Thoracic aorta (tissue), 2 donors: ENCODE results near the gene KCNIP4. TPM values are rescaled to one million over a fixed set of nuclear protein-coding genes. Genes with fewer than 3 reads are reported as not detected.

Experiments used
- ATAC-seq: fragments of 150-250 bp; one replicate; pipeline ENCODE4 v1.8.0; 2017; ENCODE audit warnings: low read depth; ENCODE audit not compliant: insufficient number of reproducible peaks, low FRiP score
- DNase-seq: peaks from one replicate; pipeline ENCODE4 v3.0.0-alpha.2; 2020; ENCODE audit warnings: low spot score
- H3K27ac ChIP-seq, 2 donors: fragments of 200-600 bp; sonication (generic); 1 replicate in 1 of 2; 2 replicates in 1 of 2; pipeline ENCODE4 v1.5.1; 2016; ENCODE audit warnings: mild to moderate bottlenecking in 2 of 2, moderate library complexity in 2 of 2
- H3K27me3 ChIP-seq: fragments of 200-600 bp; sonication (generic); replicated peaks from 2 replicates; pipeline ENCODE4 v1.6.0; 2016; ENCODE audit warnings: mild to moderate bottlenecking; ENCODE audit not compliant: insufficient read depth
- H3K36me3 ChIP-seq: fragments of 200-600 bp; sonication (generic); one replicate; pipeline ENCODE4 v1.5.1; 2016
- H3K4me1 ChIP-seq, 2 donors: fragments of 200-600 bp; sonication (generic); 1 replicate in 1 of 2; 2 replicates in 1 of 2; pipeline versions ENCODE4 v1.5.1 to v1.6.0; 2016; ENCODE audit warnings: low read depth in 2 of 2, mild to moderate bottlenecking in 1 of 2; ENCODE audit not compliant: control insufficient read depth in 1 of 2
- H3K4me3 ChIP-seq: fragments of 200-600 bp; sonication (generic); 2 replicates; pipeline ENCODE4 v1.5.1; 2016; ENCODE audit warnings: mild to moderate bottlenecking
- H3K9me3 ChIP-seq: fragments of 200-600 bp; sonication (generic); 2 replicates; pipeline ENCODE4 v1.5.1; 2016
- CTCF ChIP-seq: fragments of 200-600 bp; sonication (generic); IDR thresholded peaks from one replicate; pipeline ENCODE4 v1.5.1; 2019; ENCODE audit warnings: antibody characterized with exemption
- total RNA-seq, 2 donors: library from RNA; depleted of rRNA; stranded (reverse); fragments of >200 nt; gene quantifications; one replicate each; pipeline versions ENCODE4 v1.1.0 to v1.2.3, GENCODE V29; 2016

Gene KCNIP4
- total RNA-seq, 2 donors from 2014 or later = not detected

GRCh38 chr4:21780148-21780547, 168.4 kb downstream of the KCNIP4 start:
- DNase-seq = no peak
- H3K9me3 ChIP-seq = no peaks in the 10 kb centered on the region
- H3K4me3 ChIP-seq = no peak overlapping the region
- no peak overlapping the region for H3K27ac ChIP-seq
- TF ChIP-seq CTCF = no peak
- H3K36me3 ChIP-seq = no peaks in the 10 kb centered on the region
- no peaks in the 10 kb centered on the region for H3K4me1 ChIP-seq
- H3K27me3 ChIP-seq = no peaks in the 10 kb centered on the region
- ATAC-seq = no peak

GRCh38 chr4:21778702-21779101, 169.9 kb downstream of the KCNIP4 start:
- Histone ChIP-seq H3K4me1 (no peaks in the 10 kb centered on the region), H3K27ac (no peak overlapping the region), H3K27me3 (no peaks in the 10 kb centered on the region), H3K4me3 (no peak overlapping the region), H3K9me3 (no peaks in the 10 kb centered on the region), H3K36me3 (no peaks in the 10 kb centered on the region)
- TF ChIP-seq CTCF = no peak
- no peak for ATAC-seq
- DNase-seq = no peak

- no peaks in the 10 kb centered on the region for H3K27me3 ChIP-seq
- no peaks in the 10 kb centered on the region for H3K4me1 ChIP-seq
- DNase-seq (no peak), ATAC-seq (no peak)
- no peak for TF ChIP-seq CTCF
- no peaks in the 10 kb centered on the region for H3K9me3 ChIP-seq
- H3K4me3 ChIP-seq = no peak overlapping the region
- H3K36me3 ChIP-seq = no peaks in the 10 kb centered on the region
- H3K27ac ChIP-seq = no peak overlapping the region
Observed at GRCh38 chr4:21775703-21776102, 172.9 kb downstream of the KCNIP4 start.

- no peak for TF ChIP-seq CTCF
- no peaks in the 10 kb centered on the region for H3K9me3 ChIP-seq
- ATAC-seq (no peak), DNase-seq (no peak)
- H3K4me3 ChIP-seq = no peak overlapping the region
- H3K27ac ChIP-seq = no peak overlapping the region
- no peaks in the 10 kb centered on the region for H3K36me3 ChIP-seq
- H3K4me1 ChIP-seq = no peaks in the 10 kb centered on the region
- H3K27me3 ChIP-seq = no peaks in the 10 kb centered on the region
Observed at GRCh38 chr4:21769404-21770147, 179.0 kb downstream of the KCNIP4 start.

GRCh38 chr4:21768349-21769310, 179.9 kb downstream of the KCNIP4 start:
- H3K4me1 ChIP-seq = no peaks in the 10 kb centered on the region
- ATAC-seq = no peak
- H3K9me3 ChIP-seq = no peaks in the 10 kb centered on the region
- H3K27ac ChIP-seq = no peak overlapping the region
- no peaks in the 10 kb centered on the region for H3K36me3 ChIP-seq
- DNase-seq = no peak
- H3K4me3 ChIP-seq = no peak overlapping the region
- TF ChIP-seq CTCF = no peak
- H3K27me3 ChIP-seq = no peaks in the 10 kb centered on the region
